NCI-H1105 treated with DMSO at 0.1 percent for 48 hours (cell line): ENCODE measurements around the gene SAPCD2.
"Not testable (repeated sequence)": the region's sequence is repeated elsewhere in the genome, so short reads cannot be mapped to it uniquely, and the experiment has no call there.

Experiments used
- DNase-seq: peaks from one replicate; lab custom pipeline; 2025; lab: John Stamatoyannopoulos, UW

Gene SAPCD2

GRCh38 chr9:137070201-137070905 lies at the start of gene SAPCD2:
SAPCD2 (minus strand) TSS chr9:137070557; CDS start chr9:137070460, 97 bp downstream.
- DNase-seq = peak; percentile 88

- DNase-seq = not testable (repeated sequence)
These were observed 47.8 kb upstream of the SAPCD2 start for GRCh38 chr9:137118092-137118603.

- no peak for DNase-seq
These were observed 46.9 kb upstream of the SAPCD2 start for GRCh38 chr9:137117269-137117731.

DNA sequence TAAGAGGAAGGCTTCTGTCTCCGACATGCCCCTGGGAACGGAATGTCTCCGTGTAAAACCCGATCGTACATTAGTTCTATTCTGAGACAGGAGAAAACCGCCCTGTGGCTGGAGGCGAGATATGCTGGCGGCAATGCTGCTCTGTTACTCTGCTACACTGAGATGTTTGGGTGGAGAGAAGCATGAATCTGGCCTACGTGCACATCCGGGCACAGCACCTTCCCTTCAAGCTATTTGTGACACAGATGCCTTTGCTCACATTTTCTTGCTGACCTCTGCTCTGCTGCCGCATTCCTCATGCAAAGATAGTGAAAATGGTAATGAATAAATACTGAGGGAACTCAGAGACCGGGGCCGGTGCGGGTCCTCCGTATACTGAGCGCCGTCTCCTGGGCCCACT lies 46.4 kb upstream of the SAPCD2 start:
- no peak for DNase-seq

DNA sequence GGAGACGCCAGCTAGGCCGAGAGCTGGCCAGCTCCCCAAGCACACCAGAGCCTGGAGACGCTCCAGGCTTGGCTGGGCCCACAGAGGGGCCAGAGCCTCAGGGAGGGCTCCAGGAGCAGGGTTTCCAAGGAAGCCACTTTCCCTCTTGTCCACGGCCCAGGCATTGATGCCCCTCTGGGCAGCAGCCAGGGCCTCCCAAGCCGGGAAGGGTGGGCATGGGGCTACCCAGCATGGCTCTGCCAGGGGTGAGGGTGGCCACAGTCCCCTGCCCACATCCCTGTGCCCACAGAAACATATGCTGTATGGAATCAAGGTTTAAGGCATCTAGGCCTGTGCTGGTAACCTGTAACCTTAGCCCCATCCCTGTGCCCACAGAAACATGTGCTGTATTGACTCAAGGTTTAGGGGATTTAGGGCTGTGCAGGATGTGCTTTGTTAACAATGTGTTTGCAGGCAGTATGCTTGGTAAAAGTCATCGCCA lies 45.7 kb upstream of the SAPCD2 start:
- no peak for DNase-seq

DNA sequence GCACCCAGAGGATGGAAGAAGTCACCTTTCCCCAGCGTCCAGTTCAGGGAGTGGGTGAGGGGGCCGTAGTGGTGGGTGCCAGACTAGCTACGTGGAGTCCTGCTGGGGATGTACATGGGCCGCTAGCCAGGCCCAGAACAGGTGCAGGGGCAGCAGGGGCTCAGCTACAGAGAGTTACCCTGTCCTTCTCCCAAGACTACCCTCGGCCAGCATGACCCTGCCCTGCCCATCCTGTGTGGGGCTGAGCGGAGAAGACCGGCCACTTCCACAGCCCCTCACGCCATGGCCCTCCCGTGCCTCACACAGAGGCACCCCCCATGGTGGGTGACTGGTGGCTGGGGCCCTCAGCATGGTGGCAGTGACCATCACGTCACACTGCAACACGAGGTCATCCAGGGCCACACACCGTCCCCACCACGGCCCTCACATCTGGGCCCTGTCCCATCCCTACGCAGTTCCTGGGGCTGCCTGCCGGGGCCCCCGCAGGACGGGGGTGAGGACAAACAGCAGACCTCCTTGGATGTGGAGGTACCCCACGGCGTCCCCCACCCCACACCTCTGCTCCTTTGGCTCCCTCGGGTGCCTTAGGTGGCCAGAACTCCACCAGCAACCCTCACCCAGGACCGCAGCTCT lies 45.2 kb upstream of the SAPCD2 start:
- DNase-seq = no peak

DNA sequence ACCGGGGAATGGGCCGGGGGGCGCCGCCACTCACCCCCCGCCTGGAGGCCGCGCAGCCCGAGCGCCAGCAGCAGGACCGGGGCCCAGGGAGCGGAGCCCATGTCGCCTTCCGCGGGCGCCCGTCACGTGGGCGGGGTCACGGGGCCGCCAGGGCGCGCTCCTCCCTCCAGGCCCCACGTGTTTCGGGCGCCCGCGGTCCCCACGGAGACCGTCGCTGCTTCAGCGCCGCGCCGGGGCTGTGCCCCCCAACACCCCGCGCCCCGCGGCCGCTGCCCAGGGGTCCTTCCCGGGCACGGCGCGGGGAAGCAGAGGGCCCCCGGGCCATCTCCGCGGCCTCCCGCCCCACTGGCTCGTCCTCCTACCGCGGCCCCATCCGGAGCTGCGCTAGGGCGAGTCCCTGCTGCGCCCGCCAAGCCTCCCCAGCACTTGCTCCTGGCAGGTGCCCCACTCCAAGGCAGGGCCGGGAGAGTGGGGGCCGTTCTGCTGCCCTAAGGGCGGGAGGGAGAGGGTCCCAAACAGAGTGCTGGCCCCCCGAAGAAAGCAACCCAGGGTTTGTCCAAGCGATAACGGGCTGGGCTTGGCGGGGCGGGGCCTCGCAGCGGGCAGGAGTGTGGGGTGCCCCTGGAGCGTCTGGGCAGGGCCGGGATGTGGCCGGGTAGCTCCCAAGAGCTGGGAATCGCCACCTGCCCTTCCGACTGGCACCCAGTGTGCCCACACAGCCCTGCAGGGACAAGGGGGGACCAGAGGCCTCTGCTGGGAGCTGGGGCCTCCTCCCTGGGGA lies 44.4 kb upstream of the SAPCD2 start, which contains the start of gene DPP7:
Gene DPP7 (minus strand): TSS at position 121 of the 781 bp plus-strand sequence. CDS start 20 bp downstream, at position 101.
- peak; percentile 50 for DNase-seq

DNA sequence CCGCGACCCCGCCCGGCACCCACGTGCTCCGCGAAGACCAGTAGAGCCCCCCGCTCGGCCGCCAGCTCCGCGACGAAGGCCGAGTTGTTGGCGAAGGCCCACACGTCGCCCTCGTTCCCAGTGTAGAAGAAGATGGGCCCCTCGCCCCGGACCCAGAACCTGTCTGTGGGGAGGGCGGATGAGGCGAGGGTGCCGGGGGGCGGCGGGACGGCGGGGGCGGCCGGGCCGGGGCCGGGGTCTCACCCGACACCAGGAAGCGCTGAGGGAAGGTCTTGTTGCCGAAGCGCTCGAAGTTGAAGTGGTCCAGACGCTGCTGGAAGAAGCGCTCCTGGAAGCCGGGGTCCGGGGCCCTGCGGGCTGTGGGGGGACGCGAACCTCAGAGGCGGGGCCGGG lies 43.9 kb upstream of the SAPCD2 start:
- no peak for DNase-seq

GRCh38 chr9:137113385-137114159 lies 43.2 kb upstream of the SAPCD2 start:
- no peak for DNase-seq

DNA sequence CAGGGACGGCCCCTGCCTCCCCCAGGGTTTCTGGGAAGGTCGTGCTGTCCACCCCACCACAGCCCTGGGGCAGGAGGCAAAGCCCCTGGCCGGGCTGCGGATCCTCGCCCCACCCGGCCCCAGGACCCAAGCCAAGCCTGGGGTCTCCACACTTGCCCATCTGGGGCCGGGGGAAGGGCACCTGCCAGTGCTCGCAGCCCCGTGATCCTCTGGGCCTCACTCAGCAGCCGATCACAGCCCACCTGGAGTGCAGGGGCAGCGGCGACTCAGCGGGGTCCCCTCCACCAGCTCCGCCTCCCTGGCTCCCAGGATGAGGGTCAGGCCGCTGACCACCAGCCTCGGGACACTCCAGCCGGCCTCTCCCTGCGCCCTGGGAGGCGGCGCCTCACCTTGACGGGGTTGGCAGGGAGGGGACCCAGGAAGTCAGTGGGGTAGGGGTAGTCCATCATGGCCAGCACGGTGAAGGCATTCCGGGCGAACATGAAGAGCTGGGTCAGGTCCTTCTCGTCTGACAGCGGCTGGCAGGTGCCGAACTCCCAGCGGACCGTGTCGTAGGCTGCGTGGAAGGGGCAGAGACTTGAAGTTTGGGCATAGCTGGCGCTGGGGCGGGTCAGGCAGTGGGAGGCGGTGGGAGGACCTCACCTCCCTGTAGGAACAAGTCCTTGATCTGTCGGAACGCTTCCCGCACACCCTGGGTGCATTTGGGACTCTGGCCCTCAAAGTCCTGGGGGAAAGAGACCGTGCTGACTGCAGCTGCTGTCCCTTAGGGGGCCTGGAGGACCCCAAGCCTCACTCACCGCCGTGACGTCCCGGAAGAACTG lies 42.4 kb upstream of the SAPCD2 start:
- no peak for DNase-seq

GRCh38 chr9:137111788-137112563 lies 41.6 kb upstream of the SAPCD2 start:
- DNase-seq = no peak

DNA sequence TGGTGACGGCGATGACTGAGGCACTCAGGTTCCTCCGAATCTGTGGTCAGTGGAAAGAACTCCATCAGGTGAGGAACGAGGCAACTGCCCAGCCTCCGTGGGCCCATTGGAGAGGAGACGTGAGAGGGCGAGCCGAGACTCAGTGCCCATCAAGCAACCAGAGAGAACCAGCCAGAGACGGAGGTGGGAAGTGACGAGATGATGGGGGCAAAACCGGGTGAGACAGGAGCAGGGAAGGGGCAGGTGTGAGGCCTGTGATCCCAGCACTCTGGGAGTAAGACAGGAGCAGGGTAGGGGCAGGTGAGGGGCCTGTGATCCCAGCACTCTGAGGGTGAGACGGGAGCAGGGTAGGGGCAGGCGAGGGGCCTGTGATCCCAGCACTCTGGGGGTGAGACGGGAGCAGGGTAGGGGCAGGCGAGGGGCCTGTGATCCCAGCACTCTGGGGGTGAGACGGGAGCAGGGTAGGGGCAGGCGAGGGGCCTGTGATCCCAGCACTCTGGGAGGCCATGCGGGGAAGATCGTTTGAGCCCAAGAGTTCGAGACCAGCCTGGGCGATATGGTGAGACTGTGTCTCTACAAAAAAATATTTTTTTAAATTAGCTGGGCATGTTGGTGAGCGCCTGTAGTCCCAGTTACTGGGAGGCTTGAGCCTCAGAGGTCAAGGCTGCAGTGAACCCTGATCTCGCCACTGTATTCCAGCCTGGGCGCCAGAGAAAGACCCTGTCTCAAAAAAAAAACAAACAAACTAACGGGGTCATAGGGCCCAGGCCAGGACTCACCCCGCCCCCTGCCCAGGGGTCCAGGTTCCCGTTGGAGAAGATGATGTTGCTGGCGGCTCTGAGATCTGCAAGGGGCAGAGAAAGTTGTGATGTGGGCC lies 40.8 kb upstream of the SAPCD2 start:
- no peak for DNase-seq

DNA sequence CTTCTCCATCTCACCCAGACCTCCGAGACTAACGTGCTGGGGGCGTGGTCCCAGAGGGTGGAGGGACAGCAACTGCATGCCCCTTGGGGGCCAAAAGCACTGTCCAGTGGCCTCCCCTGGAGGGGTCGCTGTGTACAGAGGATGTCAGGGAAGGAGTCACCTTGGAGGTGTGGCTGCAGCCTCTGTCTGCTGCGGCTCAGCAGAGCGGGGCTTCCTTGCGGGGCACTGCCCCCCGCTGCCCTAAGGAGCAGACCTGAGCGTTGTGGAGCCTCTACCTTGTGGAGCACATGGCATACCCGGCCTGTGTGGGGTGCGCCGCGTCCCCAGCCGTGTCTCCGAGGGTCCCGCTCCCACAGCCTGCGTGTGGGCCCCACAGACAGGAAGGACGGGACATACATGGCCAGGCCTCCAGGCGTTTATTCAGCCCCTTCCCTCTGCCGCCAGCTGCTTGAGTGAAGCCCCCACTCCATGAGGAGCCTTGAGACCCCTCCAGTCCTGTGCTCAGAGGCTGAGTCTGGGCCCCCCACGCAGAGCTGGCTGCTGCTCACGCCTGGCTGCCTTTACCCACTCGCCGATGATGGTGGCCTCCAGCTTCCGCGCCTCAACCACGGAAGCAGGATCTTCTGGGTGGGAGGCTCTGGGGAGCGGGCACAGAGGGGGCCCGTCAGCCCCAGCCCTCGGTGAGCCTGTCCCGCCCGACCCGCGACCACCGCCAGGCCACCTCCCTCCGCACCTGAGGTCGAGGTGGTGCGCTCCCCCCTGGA lies 40.0 kb upstream of the SAPCD2 start:
- no peak for DNase-seq

GRCh38 chr9:137109250-137110146 lies 39.1 kb upstream of the SAPCD2 start:
- DNase-seq = no peak

- no peak for DNase-seq
These were observed 38.4 kb upstream of the SAPCD2 start for GRCh38 chr9:137108608-137109249.

- no peak for DNase-seq
These were observed 37.6 kb upstream of the SAPCD2 start for GRCh38 chr9:137107982-137108381.
